KMS-11 (cell line): Measurements from ENCODE around the gene DHCR24.

Experiments used
- H2AFZ ChIP-seq: fragments of 200-600 bp; sonication (generic); 2 replicates; pipeline ENCODE4 v1.6.1; 2016; ENCODE audit warnings: antibody characterized with exemption, mixed run types, low read depth
- H3K27ac ChIP-seq: fragments of 200-600 bp; sonication (generic); 2 replicates; pipeline ENCODE4 v1.6.1; 2016; ENCODE audit warnings: mild to moderate bottlenecking, mixed run types
- H3K27me3 ChIP-seq: fragments of 200-600 bp; sonication (generic); 2 replicates; pipeline ENCODE4 v1.6.1; 2017; ENCODE audit warnings: mild to moderate bottlenecking, low read depth, mixed run types, moderate library complexity; ENCODE audit not compliant: insufficient read depth
- H3K36me3 ChIP-seq: fragments of 200-600 bp; sonication (generic); 2 replicates; pipeline ENCODE4 v1.6.1; 2017; ENCODE audit warnings: mild to moderate bottlenecking, mixed run types; ENCODE audit not compliant: insufficient read depth
- H3K4me1 ChIP-seq: fragments of 200-600 bp; sonication (generic); 2 replicates; pipeline ENCODE4 v1.6.1; 2016; ENCODE audit warnings: mild to moderate bottlenecking, low read depth, mixed run types; ENCODE audit not compliant: poor library complexity, severe bottlenecking
- H3K4me2 ChIP-seq: fragments of 200-600 bp; sonication (generic); 2 replicates; pipeline ENCODE4 v1.7.0; 2016; ENCODE audit warnings: mild to moderate bottlenecking, mixed run types
- H3K4me3 ChIP-seq: fragments of 200-600 bp; sonication (generic); IDR thresholded peaks from 2 replicates; pipeline ENCODE4 v1.6.1; 2017; ENCODE audit warnings: low read depth, low read length, mixed read lengths; ENCODE audit not compliant: insufficient read depth
- H3K79me2 ChIP-seq: fragments of 200-600 bp; sonication (generic); 2 replicates; pipeline ENCODE4 v1.6.1; 2016; ENCODE audit warnings: low read depth, mixed run types; ENCODE audit not compliant: insufficient read depth
- H3K9ac ChIP-seq: fragments of 200-600 bp; sonication (generic); 2 replicates; pipeline ENCODE4 v1.6.1; 2016; ENCODE audit warnings: mild to moderate bottlenecking, mixed run types
- H4K20me1 ChIP-seq: fragments of 200-600 bp; sonication (generic); 2 replicates; pipeline ENCODE4 v1.6.1; 2016; ENCODE audit warnings: mild to moderate bottlenecking, mixed run types; ENCODE audit not compliant: insufficient read depth
- TF ChIP-seq, protein P1 (sequence below): fragments of 200-600 bp; sonication (generic); conservative IDR thresholded peaks from 2 replicates; pipeline ENCODE4 v1.6.1; 2017; ENCODE audit warnings: low read depth, mild to moderate bottlenecking, antibody characterized with exemption, low read length, moderate library complexity, mixed read lengths

Gene DHCR24

DNA sequence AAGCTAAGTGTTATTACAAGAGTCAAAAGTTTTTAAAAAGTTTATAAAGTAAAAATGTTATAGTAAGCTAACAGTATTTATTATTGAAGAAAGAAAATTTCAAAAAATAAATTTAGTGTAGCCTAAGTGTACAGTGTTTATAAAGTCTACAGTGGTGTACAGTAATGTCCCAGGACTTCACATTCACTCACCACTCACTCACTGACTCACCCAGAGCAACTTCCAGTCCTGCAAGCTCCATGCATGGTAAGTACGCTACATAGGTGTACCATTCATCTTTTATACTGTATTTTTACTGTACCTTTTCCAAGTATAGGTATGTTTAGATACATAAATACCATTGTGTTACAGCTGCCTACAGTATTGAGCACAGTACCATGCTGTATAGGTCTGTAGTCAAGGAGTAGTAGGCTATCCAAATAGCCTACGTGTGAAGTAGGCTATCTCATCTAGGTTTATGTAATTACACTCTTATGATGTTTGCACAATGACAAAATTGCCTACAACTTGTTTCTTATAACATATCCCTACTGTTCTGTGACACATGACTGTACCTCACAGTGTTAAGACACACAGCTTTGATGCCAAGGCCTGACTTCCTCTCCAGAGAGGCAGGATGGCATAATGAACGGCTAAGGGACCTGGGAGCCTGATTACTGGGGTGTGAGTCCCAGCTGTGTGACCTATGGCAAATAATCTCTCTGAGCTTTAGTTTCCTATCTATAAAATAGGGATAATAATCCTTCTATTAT lies 12.7 kb downstream of the DHCR24 start:
- no peaks in the 10 kb centered on the region for H3K36me3 ChIP-seq

GRCh38 chr1:54872036-54872331 lies 15.0 kb downstream of the DHCR24 start:
- Histone ChIP-seq H3K9ac (no peak overlapping the region), H3K27ac (no peak overlapping the region), H3K79me2 (no peaks in the 10 kb centered on the region), H2AFZ (no peak overlapping the region), H3K27me3 (no peaks in the 10 kb centered on the region), H3K4me3 (no peak overlapping the region), H3K4me1 (no peaks in the 10 kb centered on the region), H4K20me1 (no peaks in the 10 kb centered on the region), H3K36me3 (no peaks in the 10 kb centered on the region), H3K4me2 (no peak overlapping the region)
- TF ChIP-seq, protein P1, sequence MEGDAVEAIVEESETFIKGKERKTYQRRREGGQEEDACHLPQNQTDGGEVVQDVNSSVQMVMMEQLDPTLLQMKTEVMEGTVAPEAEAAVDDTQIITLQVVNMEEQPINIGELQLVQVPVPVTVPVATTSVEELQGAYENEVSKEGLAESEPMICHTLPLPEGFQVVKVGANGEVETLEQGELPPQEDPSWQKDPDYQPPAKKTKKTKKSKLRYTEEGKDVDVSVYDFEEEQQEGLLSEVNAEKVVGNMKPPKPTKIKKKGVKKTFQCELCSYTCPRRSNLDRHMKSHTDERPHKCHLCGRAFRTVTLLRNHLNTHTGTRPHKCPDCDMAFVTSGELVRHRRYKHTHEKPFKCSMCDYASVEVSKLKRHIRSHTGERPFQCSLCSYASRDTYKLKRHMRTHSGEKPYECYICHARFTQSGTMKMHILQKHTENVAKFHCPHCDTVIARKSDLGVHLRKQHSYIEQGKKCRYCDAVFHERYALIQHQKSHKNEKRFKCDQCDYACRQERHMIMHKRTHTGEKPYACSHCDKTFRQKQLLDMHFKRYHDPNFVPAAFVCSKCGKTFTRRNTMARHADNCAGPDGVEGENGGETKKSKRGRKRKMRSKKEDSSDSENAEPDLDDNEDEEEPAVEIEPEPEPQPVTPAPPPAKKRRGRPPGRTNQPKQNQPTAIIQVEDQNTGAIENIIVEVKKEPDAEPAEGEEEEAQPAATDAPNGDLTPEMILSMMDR = no peak

More for the DNA sequence above, 12.7 kb downstream of the DHCR24 start:
- TF ChIP-seq, protein P1 = no peak
- Histone ChIP-seq H3K4me3 (no peak overlapping the region), H3K27ac (no peak overlapping the region), H3K27me3 (no peaks in the 10 kb centered on the region), H3K9ac (no peak overlapping the region), H2AFZ (no peak overlapping the region), H3K79me2 (no peaks in the 10 kb centered on the region), H3K4me2 (no peak overlapping the region), H4K20me1 (no peaks in the 10 kb centered on the region), H3K4me1 (no peaks in the 10 kb centered on the region)

- Histone ChIP-seq H3K36me3 (no peaks in the 10 kb centered on the region), H3K9ac (no peak overlapping the region), H3K4me3 (no peak overlapping the region), H2AFZ (no peak overlapping the region), H3K27me3 (no peaks in the 10 kb centered on the region), H4K20me1 (no peaks in the 10 kb centered on the region), H3K27ac (no peak overlapping the region), H3K4me1 (no peaks in the 10 kb centered on the region), H3K79me2 (no peaks in the 10 kb centered on the region), H3K4me2 (no peak overlapping the region)
- TF ChIP-seq, protein P1 = no peak
Measured at GRCh38 chr1:54871275-54872035, 15.5 kb downstream of the DHCR24 start.

- H3K27ac ChIP-seq = no peak overlapping the region
- TF ChIP-seq, protein P1 = no peak
- no peak overlapping the region for H3K4me3 ChIP-seq
- no peaks in the 10 kb centered on the region for H4K20me1 ChIP-seq
- no peak overlapping the region for H3K4me2 ChIP-seq
- no peak overlapping the region for H3K9ac ChIP-seq
- no peaks in the 10 kb centered on the region for H3K79me2 ChIP-seq
- no peaks in the 10 kb centered on the region for H3K4me1 ChIP-seq
- H2AFZ ChIP-seq = no peak overlapping the region
- H3K27me3 ChIP-seq = no peaks in the 10 kb centered on the region
- H3K36me3 ChIP-seq = no peaks in the 10 kb centered on the region
Measured at GRCh38 chr1:54870869-54871268, 16.1 kb downstream of the DHCR24 start.
